ENCODE data around the gene HMG20A. TPM values are rescaled to one million over a fixed set of nuclear protein-coding genes. Genes with fewer than 3 reads are reported as not detected.

The HMG20A gene
- polyA plus RNA-seq, 1 donor from 2014 or later: 52.2 TPM

DNA sequence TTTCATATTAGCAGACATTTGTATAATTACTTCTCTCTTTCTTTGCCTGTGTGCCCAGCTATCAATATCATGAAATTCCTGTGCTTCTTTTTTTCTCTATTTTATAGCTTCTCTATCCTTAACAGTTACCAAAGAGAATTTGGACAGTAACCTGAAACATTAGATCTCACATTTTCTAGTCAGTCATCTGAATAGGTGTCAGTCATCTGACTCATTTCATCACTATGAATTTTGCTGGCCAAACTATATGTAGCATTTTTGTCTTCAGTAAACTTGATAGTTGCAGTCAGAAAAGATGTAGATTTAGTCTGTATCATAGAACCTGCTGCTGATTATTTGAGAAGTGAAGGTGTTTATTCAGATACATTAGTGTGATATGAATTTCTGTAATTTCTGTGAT, 52.6 kb downstream of the HMG20A start:
- Histone ChIP-seq H3K9me2 (ENCODE audit: insufficient read depth, low read length) (no peaks in the 10 kb centered on the region), H4K20me1 (ENCODE audit: insufficient read depth) (no peaks in the 10 kb centered on the region), H3F3A (ENCODE audit: insufficient read depth, low read length, poor library complexity, severe bottlenecking) (no peaks in the 10 kb centered on the region), H3K4me3 (ENCODE audit: low read length) (no peak overlapping the region), H3K9me3 (ENCODE audit: low read length) (no peaks in the 10 kb centered on the region), H3K27me3 (ENCODE audit: insufficient read depth, low read depth, low read length) (no peaks in the 10 kb centered on the region), H2AFZ (ENCODE audit: low read depth, low read length) (no peak overlapping the region), H3K4me2 (ENCODE audit: low read length) (no peak overlapping the region), H3K9ac (ENCODE audit: low read length) (no peak overlapping the region), H3K27ac (ENCODE audit: low read length) (no peak overlapping the region), H3K79me2 (replicated peaks; ENCODE audit: insufficient read depth, low read length) (no peaks in the 10 kb centered on the region), H3K36me3 (ENCODE audit: insufficient read depth, low read length) (peaks cover 17% of the 10 kb centered on the region)
- TF ChIP-seq, protein P1, sequence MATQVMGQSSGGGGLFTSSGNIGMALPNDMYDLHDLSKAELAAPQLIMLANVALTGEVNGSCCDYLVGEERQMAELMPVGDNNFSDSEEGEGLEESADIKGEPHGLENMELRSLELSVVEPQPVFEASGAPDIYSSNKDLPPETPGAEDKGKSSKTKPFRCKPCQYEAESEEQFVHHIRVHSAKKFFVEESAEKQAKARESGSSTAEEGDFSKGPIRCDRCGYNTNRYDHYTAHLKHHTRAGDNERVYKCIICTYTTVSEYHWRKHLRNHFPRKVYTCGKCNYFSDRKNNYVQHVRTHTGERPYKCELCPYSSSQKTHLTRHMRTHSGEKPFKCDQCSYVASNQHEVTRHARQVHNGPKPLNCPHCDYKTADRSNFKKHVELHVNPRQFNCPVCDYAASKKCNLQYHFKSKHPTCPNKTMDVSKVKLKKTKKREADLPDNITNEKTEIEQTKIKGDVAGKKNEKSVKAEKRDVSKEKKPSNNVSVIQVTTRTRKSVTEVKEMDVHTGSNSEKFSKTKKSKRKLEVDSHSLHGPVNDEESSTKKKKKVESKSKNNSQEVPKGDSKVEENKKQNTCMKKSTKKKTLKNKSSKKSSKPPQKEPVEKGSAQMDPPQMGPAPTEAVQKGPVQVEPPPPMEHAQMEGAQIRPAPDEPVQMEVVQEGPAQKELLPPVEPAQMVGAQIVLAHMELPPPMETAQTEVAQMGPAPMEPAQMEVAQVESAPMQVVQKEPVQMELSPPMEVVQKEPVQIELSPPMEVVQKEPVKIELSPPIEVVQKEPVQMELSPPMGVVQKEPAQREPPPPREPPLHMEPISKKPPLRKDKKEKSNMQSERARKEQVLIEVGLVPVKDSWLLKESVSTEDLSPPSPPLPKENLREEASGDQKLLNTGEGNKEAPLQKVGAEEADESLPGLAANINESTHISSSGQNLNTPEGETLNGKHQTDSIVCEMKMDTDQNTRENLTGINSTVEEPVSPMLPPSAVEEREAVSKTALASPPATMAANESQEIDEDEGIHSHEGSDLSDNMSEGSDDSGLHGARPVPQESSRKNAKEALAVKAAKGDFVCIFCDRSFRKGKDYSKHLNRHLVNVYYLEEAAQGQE (IDR thresholded peaks at IDR 0.05; ENCODE audit: borderline replicate concordance): no peak
- TF ChIP-seq RAD21 (conservative IDR thresholded peaks at IDR 0.05): no peak
- no peak for TF ChIP-seq POLR2AphosphoS5 (IDR thresholded peaks at IDR 0.05)
- no peak for TF ChIP-seq TAF1 (IDR thresholded peaks at IDR 0.05; ENCODE audit: low read depth)
- no peak for TF ChIP-seq MXI1 (conservative IDR thresholded peaks at IDR 0.05; ENCODE audit: poor library complexity, severe bottlenecking)
- no peak for TF ChIP-seq EZH2 (IDR thresholded peaks at IDR 0.05; ENCODE audit: borderline replicate concordance, insufficient read depth, low read length, poor library complexity, severe bottlenecking)
- TF ChIP-seq EP300 (conservative IDR thresholded peaks at IDR 0.05; ENCODE audit: poor library complexity, severe bottlenecking): no peak
- TF ChIP-seq SMC3 (conservative IDR thresholded peaks at IDR 0.05; ENCODE audit: poor library complexity): no peak
- TF ChIP-seq, protein P2, sequence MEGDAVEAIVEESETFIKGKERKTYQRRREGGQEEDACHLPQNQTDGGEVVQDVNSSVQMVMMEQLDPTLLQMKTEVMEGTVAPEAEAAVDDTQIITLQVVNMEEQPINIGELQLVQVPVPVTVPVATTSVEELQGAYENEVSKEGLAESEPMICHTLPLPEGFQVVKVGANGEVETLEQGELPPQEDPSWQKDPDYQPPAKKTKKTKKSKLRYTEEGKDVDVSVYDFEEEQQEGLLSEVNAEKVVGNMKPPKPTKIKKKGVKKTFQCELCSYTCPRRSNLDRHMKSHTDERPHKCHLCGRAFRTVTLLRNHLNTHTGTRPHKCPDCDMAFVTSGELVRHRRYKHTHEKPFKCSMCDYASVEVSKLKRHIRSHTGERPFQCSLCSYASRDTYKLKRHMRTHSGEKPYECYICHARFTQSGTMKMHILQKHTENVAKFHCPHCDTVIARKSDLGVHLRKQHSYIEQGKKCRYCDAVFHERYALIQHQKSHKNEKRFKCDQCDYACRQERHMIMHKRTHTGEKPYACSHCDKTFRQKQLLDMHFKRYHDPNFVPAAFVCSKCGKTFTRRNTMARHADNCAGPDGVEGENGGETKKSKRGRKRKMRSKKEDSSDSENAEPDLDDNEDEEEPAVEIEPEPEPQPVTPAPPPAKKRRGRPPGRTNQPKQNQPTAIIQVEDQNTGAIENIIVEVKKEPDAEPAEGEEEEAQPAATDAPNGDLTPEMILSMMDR (IDR thresholded peaks at IDR 0.05; ENCODE audit: poor library complexity, severe bottlenecking): no peak

DNA sequence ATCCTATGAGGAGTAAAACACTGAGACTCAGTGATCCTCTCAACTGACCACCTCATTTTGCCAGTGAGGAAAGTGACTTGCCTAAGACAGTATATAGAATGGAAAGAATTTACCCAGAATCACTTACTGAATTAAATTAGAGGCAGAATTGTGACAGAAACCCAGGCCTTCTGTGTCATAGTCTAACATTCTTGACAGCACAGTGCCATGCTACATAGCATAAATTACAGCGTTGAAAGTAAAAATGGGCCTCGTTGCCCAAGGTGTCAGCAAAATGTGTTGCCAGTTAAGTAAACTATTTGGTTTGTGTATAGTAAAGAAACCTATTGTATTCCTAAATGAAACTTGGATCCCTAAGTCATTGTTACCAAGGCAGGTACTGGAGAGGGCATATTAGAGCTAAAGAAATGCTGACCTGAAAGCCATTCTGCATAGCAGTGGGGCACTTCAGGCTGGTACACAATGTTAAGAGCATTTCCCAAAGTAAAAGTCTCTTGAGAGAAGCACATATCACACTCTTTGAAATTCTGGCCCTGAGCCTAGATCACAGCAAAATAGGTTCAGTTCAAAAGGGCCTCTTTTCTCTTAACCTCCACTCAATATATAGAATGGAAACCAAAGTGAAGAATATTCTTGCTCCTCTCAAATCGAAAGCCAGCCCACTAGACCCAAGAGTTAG, 53.8 kb downstream of the HMG20A start:
- Histone ChIP-seq H4K20me1 (ENCODE audit: insufficient read depth) (no peaks in the 10 kb centered on the region), H3K9me3 (ENCODE audit: low read length) (no peaks in the 10 kb centered on the region), H2AFZ (ENCODE audit: low read depth, low read length) (no peak overlapping the region), H3K4me2 (ENCODE audit: low read length) (no peak overlapping the region), H3K36me3 (ENCODE audit: insufficient read depth, low read length) (peaks cover 20% of the 10 kb centered on the region), H3K79me2 (replicated peaks; ENCODE audit: insufficient read depth, low read length) (no peaks in the 10 kb centered on the region), H3F3A (ENCODE audit: insufficient read depth, low read length, poor library complexity, severe bottlenecking) (no peaks in the 10 kb centered on the region), H3K27me3 (ENCODE audit: insufficient read depth, low read depth, low read length) (no peaks in the 10 kb centered on the region), H3K27ac (ENCODE audit: low read length) (peak overlapping the region; percentile 61), H3K9me2 (ENCODE audit: insufficient read depth, low read length) (no peaks in the 10 kb centered on the region), H3K4me3 (ENCODE audit: low read length) (peak overlapping the region; percentile 17), H3K9ac (ENCODE audit: low read length) (no peak overlapping the region)
- TF ChIP-seq EP300 (conservative IDR thresholded peaks at IDR 0.05; ENCODE audit: poor library complexity, severe bottlenecking): no peak
- no peak for TF ChIP-seq POLR2AphosphoS5 (IDR thresholded peaks at IDR 0.05)
- TF ChIP-seq RAD21 (conservative IDR thresholded peaks at IDR 0.05): no peak
- no peak for TF ChIP-seq TAF1 (IDR thresholded peaks at IDR 0.05; ENCODE audit: low read depth)
- TF ChIP-seq, protein P1 (IDR thresholded peaks at IDR 0.05; ENCODE audit: borderline replicate concordance): no peak
- TF ChIP-seq SMC3 (conservative IDR thresholded peaks at IDR 0.05; ENCODE audit: poor library complexity): no peak
- TF ChIP-seq MXI1 (conservative IDR thresholded peaks at IDR 0.05; ENCODE audit: poor library complexity, severe bottlenecking): no peak
- TF ChIP-seq, protein P2 (IDR thresholded peaks at IDR 0.05; ENCODE audit: poor library complexity, severe bottlenecking): no peak
- TF ChIP-seq EZH2 (IDR thresholded peaks at IDR 0.05; ENCODE audit: borderline replicate concordance, insufficient read depth, low read length, poor library complexity, severe bottlenecking): no peak
